ENCODE results near the gene SESN1.

DNA sequence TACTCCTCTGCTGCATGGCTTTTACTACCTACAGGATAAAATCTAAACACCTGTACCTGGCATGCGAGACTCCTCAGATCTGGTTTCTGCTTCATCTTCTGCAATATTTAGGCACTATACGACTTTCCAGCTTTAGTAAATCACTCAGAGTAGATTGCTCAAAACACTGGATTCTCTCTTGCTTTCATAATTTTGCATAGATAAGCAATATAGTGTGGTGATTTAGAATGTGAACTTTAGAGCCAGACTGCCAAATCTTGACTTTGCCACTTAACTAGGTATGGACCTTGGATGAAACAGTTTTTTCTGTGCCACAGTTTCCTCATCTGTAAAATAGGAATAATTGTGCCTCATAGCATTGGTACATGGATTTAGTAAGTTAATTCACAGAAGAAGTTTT, 29.6 kb upstream of the SESN1 start:
- TF ChIP-seq, protein P1, sequence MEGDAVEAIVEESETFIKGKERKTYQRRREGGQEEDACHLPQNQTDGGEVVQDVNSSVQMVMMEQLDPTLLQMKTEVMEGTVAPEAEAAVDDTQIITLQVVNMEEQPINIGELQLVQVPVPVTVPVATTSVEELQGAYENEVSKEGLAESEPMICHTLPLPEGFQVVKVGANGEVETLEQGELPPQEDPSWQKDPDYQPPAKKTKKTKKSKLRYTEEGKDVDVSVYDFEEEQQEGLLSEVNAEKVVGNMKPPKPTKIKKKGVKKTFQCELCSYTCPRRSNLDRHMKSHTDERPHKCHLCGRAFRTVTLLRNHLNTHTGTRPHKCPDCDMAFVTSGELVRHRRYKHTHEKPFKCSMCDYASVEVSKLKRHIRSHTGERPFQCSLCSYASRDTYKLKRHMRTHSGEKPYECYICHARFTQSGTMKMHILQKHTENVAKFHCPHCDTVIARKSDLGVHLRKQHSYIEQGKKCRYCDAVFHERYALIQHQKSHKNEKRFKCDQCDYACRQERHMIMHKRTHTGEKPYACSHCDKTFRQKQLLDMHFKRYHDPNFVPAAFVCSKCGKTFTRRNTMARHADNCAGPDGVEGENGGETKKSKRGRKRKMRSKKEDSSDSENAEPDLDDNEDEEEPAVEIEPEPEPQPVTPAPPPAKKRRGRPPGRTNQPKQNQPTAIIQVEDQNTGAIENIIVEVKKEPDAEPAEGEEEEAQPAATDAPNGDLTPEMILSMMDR (conservative IDR thresholded peaks at IDR 0.05; ENCODE audit: low read length) = no peak
- TF ChIP-seq EZH2phosphoT487 (IDR thresholded peaks at IDR 0.05; ENCODE audit: borderline replicate concordance) = no peak
